ENCODE results near the gene KAZALD1.

KAZALD1 gene

DNA sequence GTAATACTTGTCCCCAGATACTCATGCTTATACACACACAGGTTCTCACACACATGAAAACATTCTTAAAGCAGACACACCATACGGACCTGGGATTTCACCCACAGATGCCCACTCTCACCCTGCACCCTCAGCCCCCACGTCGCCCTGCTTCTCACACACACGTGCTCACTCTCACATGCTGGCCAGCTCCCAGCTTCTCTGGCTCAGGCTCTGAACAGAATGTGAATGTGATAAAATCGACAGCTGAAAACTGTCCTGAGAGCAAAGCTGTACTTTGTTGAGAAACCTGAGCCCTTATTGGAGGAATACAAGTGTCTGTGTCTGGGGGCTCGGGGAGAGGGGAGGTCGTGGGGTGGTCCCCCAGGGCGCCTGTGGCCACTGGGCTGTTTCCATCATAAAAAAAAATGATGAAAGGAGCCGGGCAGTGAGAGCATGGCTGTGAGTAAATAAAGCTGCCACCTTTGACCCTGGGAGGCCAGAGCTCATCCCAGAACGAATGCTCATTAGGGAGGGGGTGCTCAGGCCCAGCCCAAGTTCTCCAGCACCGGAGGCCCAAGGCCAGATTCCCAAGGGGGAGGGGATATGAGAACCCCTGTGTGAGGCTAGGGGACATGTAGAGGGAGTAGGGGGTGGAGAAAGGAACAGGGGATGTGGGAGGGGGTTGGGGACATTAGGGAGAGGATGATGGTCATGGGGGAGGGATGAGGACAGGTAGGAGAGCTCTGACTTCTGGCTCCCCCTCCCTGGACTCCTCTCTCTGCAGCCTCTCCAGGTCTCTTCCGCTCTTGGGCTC lies 51.2 kb downstream of the KAZALD1 start:
- in situ Hi-C loops (cut with MboI; ENCODE audit: low pct_unique_long_range_greater_than_20kb, low sequenced_read_pairs): no loop called here
- DNase-seq: no peak

DNA sequence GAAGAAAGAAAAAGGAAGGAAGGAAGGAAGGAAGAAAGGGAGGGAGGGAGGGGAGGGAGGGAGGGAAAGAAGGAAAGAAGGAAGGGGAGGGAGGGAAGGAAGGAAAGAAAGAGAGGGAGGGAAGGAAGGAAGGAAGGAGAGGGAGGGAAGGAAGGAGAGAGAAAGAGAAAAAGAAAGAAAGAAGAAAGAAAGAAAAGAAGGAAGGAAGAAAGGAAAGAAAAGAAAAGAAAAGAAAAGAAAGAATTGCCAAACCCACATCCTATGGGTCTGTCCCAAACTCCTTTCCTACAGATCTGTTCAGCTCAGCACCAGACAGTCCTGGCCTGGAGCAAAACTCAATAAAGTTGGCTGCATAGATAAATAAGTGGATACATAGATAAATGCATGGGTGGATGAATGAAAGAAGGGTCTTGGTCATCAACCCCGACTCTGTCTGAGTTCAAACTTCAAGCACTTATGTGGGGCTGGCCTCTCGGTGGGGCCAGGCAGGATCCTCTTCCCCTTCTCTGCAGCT lies 52.2 kb downstream of the KAZALD1 start:
- no peak for DNase-seq
- in situ Hi-C loops (cut with MboI; ENCODE audit: low pct_unique_long_range_greater_than_20kb, low sequenced_read_pairs): no loop called here

DNA sequence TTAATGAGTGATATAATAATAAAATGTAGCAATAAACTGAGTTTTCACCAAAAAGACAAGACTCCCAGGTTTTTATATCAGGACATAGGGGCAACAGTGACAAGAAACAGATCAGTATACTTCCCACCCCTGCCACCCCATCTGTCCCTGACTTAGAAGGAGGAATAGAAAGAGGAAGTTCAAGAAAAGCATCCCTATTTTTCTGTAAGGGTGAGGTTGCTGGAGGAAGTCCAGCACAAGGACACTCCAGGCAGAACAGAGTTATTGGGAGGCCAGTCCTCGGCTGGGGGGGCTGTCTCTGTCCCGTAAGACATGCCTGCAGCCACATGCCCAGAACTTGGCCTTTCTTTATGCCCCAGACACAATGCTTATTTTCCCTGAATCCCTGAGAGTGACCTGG lies 52.9 kb downstream of the KAZALD1 start:
- peak; percentile 49 for DNase-seq
- in situ Hi-C loops (cut with MboI; ENCODE audit: low pct_unique_long_range_greater_than_20kb, low sequenced_read_pairs): no loop called here

Measured in KBM-7 (cell line).